SU-DHL-6 (cell line): ENCODE data around the gene COG4.

Experiments used
- EZH2phosphoT487 ChIP-seq: fragments of 200-600 bp; sonication (generic), shearing (Covaris generic); conservative IDR thresholded peaks from 2 replicates; pipeline ENCODE4 v1.6.1; 2018; ENCODE audit warnings: mild to moderate bottlenecking, antibody characterized with exemption, low read length, moderate library complexity, mixed read lengths
- TF ChIP-seq, protein P1 (sequence below): fragments of 200-600 bp; sonication (generic); IDR thresholded peaks from one replicate; pipeline ENCODE4 v1.5.1; 2017; ENCODE audit warnings: antibody characterized with exemption, mild to moderate bottlenecking, low read length, moderate library complexity; ENCODE audit not compliant: insufficient read depth, poor library complexity, severe bottlenecking

- TF ChIP-seq, protein P1, sequence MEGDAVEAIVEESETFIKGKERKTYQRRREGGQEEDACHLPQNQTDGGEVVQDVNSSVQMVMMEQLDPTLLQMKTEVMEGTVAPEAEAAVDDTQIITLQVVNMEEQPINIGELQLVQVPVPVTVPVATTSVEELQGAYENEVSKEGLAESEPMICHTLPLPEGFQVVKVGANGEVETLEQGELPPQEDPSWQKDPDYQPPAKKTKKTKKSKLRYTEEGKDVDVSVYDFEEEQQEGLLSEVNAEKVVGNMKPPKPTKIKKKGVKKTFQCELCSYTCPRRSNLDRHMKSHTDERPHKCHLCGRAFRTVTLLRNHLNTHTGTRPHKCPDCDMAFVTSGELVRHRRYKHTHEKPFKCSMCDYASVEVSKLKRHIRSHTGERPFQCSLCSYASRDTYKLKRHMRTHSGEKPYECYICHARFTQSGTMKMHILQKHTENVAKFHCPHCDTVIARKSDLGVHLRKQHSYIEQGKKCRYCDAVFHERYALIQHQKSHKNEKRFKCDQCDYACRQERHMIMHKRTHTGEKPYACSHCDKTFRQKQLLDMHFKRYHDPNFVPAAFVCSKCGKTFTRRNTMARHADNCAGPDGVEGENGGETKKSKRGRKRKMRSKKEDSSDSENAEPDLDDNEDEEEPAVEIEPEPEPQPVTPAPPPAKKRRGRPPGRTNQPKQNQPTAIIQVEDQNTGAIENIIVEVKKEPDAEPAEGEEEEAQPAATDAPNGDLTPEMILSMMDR = no peak
- no peak for TF ChIP-seq EZH2phosphoT487
Observed at GRCh38 chr16:70490261-70490660, 33.1 kb downstream of the COG4 start.
